HCT116 (cell line): ENCODE measurements around the gene ZSCAN21. TPM values are rescaled to one million over a fixed set of nuclear protein-coding genes. Genes with fewer than 3 reads are reported as not detected.

ENCODE experiments used
- ATAC-seq: fragments of 200-7000 bp; cut with Tn5 transposase; 2 replicates; pipeline ENCODE4 v1.9.1; 2020; ENCODE audit warnings: mild to moderate bottlenecking, moderate library complexity
- BruUV-seq: library from RNA; stranded (reverse); fragments of 400-500 nt; replicated peaks from 2 replicates; lab custom pipeline; 2021; lab: Mats Ljungman, UMichigan
- CTCF ChIA-PET: fragments of 300-600 bp; sonication (Branson Sonifier 250); formaldehyde crosslinking; loops from one replicate; lab custom pipeline; 2021; ENCODE audit warnings: antibody characterized with exemption; lab: Charles Lee
- POLR2A ChIA-PET: fragments of 300-600, 350-600 bp; sonication (Branson Sonifier 250); formaldehyde crosslinking; loops from one replicate; lab custom pipeline; 2021; ENCODE audit warnings: antibody characterized with exemption; lab: Charles Lee
- RAD21 ChIA-PET, 2 experiments: fragments of 300-600 bp; sonication (Branson Sonifier 250); formaldehyde crosslinking; loops; one replicate each; lab custom pipeline; 2023; ENCODE audit warnings: low total read pairs in 2 of 2; ENCODE audit not compliant: uncharacterized antibody in 2 of 2, unreplicated experiment in 2 of 2, low non-redundant PET in 1 of 2; lab: Charles Lee
- DNase-seq: peaks from one replicate; pipeline ENCODE4 v3.0.0-alpha.2; 2010; ENCODE audit warnings: low read depth, low spot score
- H2AFZ ChIP-seq: fragments of 200-600 bp; shearing (Covaris generic), sonication (generic); 2 replicates; pipeline ENCODE4 v1.6.1; 2017; ENCODE audit warnings: low read depth, mixed run types, mixed read lengths, antibody characterized with exemption, low read length; ENCODE audit not compliant: poor library complexity, severe bottlenecking
- H3K27ac ChIP-seq: 2 replicates; pipeline ENCODE4 v1.5.1; 2012; ENCODE audit warnings: low read depth, low read length
- H3K27me3 ChIP-seq: fragments of 200-600 bp; sonication (generic); 2 replicates; pipeline ENCODE4 v1.6.1; 2016; ENCODE audit warnings: mixed run types, low read length, mixed read lengths; ENCODE audit not compliant: insufficient read depth
- H3K36me3 ChIP-seq, 2 experiments: fragments of 200-500 bp in 1 of 2; fragments of 200-600 bp in 1 of 2; sonication (Bioruptor generic) in 1 of 2; sonication (generic) in 1 of 2; 2 replicates each; pipeline versions ENCODE4 v1.5.1 to v1.6.1; 2014 to 2016; ENCODE audit warnings: low read length in 2 of 2, inconsistent platforms in 1 of 2, mixed read lengths in 1 of 2, mixed run types in 1 of 2; ENCODE audit not compliant: insufficient read depth in 2 of 2, control insufficient read depth in 1 of 2
- H3K4me1 ChIP-seq, 2 experiments: fragments of 200-600 bp in 1 of 2; sonication (generic) in 1 of 2; 2 replicates each; pipeline versions ENCODE4 v1.5.1 to v1.6.1; 2012 to 2017; ENCODE audit warnings: low read length in 2 of 2, inconsistent platforms in 1 of 2, mild to moderate bottlenecking in 1 of 2, mixed read lengths in 1 of 2, mixed run types in 1 of 2, moderate library complexity in 1 of 2; ENCODE audit not compliant: insufficient read depth in 2 of 2, control insufficient read depth in 1 of 2
- H3K4me2 ChIP-seq: fragments of 200-600 bp; sonication (generic); 2 replicates; pipeline ENCODE4 v1.6.1; 2017; ENCODE audit warnings: mixed run types, low read length, mixed read lengths
- H3K4me3 ChIP-seq, 2 experiments: fragments of 200-600 bp in 1 of 2; sonication (generic) in 1 of 2; replicated peaks in 1 of 2; 2 replicates each; pipeline ENCODE4 v1.5.1; 2011 to 2016; ENCODE audit warnings: low read length in 2 of 2, control low read depth in 1 of 2, low read depth in 1 of 2, mild to moderate bottlenecking in 1 of 2, mixed read lengths in 1 of 2, mixed run types in 1 of 2
- H3K79me2 ChIP-seq: fragments of 200-600 bp; sonication (generic); 2 replicates; pipeline ENCODE4 v1.6.1; 2017; ENCODE audit warnings: mild to moderate bottlenecking, mixed run types, low read length, moderate library complexity, mixed read lengths; ENCODE audit not compliant: insufficient read depth
- H3K9ac ChIP-seq: fragments of 200-600 bp; sonication (generic); 2 replicates; pipeline ENCODE4 v1.6.1; 2016; ENCODE audit warnings: low read length, mixed read lengths
- H3K9me2 ChIP-seq: fragments of 200-600 bp; sonication (generic), shearing (Covaris generic); 2 replicates; pipeline ENCODE4 v1.6.1; 2017; ENCODE audit warnings: mixed run types, mild to moderate bottlenecking, moderate library complexity; ENCODE audit not compliant: insufficient read depth
- H3K9me3 ChIP-seq, 2 experiments: fragments of 200-500 bp in 1 of 2; fragments of 200-600 bp in 1 of 2; sonication (Bioruptor generic) in 1 of 2; sonication (generic) in 1 of 2; 2 replicates each; pipeline ENCODE4 v1.6.1; 2014 to 2017; ENCODE audit warnings: low read length in 2 of 2, mixed read lengths in 2 of 2, inconsistent platforms in 1 of 2, low read depth in 1 of 2, mild to moderate bottlenecking in 1 of 2, mixed run types in 1 of 2, moderate library complexity in 1 of 2; ENCODE audit not compliant: control insufficient read depth in 1 of 2, insufficient read depth in 1 of 2
- H4K20me1 ChIP-seq: fragments of 200-600 bp; sonication (generic), shearing (Covaris generic); 2 replicates; pipeline ENCODE4 v1.6.1; 2017; ENCODE audit warnings: mixed run types, mild to moderate bottlenecking, moderate library complexity; ENCODE audit not compliant: insufficient read depth
- ATF3 ChIP-seq: IDR thresholded peaks from 2 replicates; pipeline ENCODE4 v1.6.1; 2012
- CBX3 ChIP-seq: IDR thresholded peaks from 2 replicates; pipeline ENCODE4 v1.6.1; 2012; ENCODE audit warnings: low read depth
- CEBPB ChIP-seq: IDR thresholded peaks from 2 replicates; pipeline ENCODE4 v1.6.1; 2012; ENCODE audit warnings: low read depth
- CTCF ChIP-seq, 3 experiments: fragments of 200-600 bp in 1 of 3; sonication (generic) in 1 of 3; IDR thresholded peaks in 2 of 3; conservative IDR thresholded peaks in 1 of 3; 2 replicates each; pipeline ENCODE4 v1.5.1; 2012 to 2017; ENCODE audit warnings: low read depth in 2 of 3, low read length in 2 of 3, antibody characterized with exemption in 1 of 3, borderline replicate concordance in 1 of 3, control low read depth in 1 of 3, mild to moderate bottlenecking in 1 of 3, mixed read lengths in 1 of 3, mixed run types in 1 of 3, moderate library complexity in 1 of 3; ENCODE audit not compliant: insufficient read depth in 1 of 3
- ELF1 ChIP-seq: IDR thresholded peaks from 2 replicates; pipeline ENCODE4 v1.6.1; 2012; ENCODE audit warnings: low read depth, borderline replicate concordance
- EZH2 ChIP-seq: fragments of 200-600 bp; sonication (generic); IDR thresholded peaks from 2 replicates; pipeline ENCODE4 v1.6.1; 2017; ENCODE audit warnings: antibody characterized with exemption, mixed run types
- FOSL1 ChIP-seq: IDR thresholded peaks from 2 replicates; pipeline ENCODE4 v1.6.1; 2012; ENCODE audit warnings: low read depth
- POLR2A ChIP-seq: IDR thresholded peaks from 2 replicates; pipeline ENCODE4 v1.7.0; 2011; ENCODE audit warnings: borderline replicate concordance; ENCODE audit not compliant: insufficient read depth, insufficient read length; ENCODE audit errors: extremely low read depth
- POLR2AphosphoS5 ChIP-seq: IDR thresholded peaks from 2 replicates; pipeline ENCODE4 v1.6.1; 2011; ENCODE audit warnings: mild to moderate bottlenecking, low read depth, low read length, moderate library complexity
- REST ChIP-seq: IDR thresholded peaks from 2 replicates; pipeline ENCODE4 v1.6.1; 2012; ENCODE audit warnings: low read depth
- SIN3A ChIP-seq: IDR thresholded peaks from 2 replicates; pipeline ENCODE4 v1.6.1; 2012; ENCODE audit warnings: low read depth
- SP1 ChIP-seq: IDR thresholded peaks from 2 replicates; pipeline ENCODE4 v1.6.1; 2012; ENCODE audit warnings: low read depth
- TCF7L2 ChIP-seq: IDR thresholded peaks from 2 replicates; pipeline ENCODE4 v1.7.0; 2011; ENCODE audit warnings: borderline replicate concordance, inconsistent platforms; ENCODE audit not compliant: insufficient read depth, insufficient read length; ENCODE audit errors: extremely low read depth
- YY1 ChIP-seq: IDR thresholded peaks from 2 replicates; pipeline ENCODE4 v1.6.1; 2011; ENCODE audit warnings: low read length, low read depth, moderate library complexity, mild to moderate bottlenecking; ENCODE audit not compliant: insufficient replicate concordance; ENCODE audit errors: extremely low read depth
- ZBTB33 ChIP-seq: IDR thresholded peaks from 2 replicates; pipeline ENCODE4 v1.6.1; 2011; ENCODE audit warnings: mild to moderate bottlenecking, low read length, moderate library complexity; ENCODE audit not compliant: insufficient replicate concordance; ENCODE audit errors: extremely low read depth
- ZFX ChIP-seq: fragments of 450-650 bp; IDR thresholded peaks from 2 replicates; pipeline ENCODE4 v1.6.1; 2017
- ZNF274 ChIP-seq: fragments of 200-500 bp; sonication (Bioruptor generic); IDR thresholded peaks from 2 replicates; pipeline ENCODE4 v1.6.1; 2014; ENCODE audit warnings: mild to moderate bottlenecking, low read depth, low read length, inconsistent platforms
- intact Hi-C: fragments of 100-400 bp; cut with micrococcal nuclease; formaldehyde crosslinking; loops from 2 replicates; pipeline ENCODE4 v1.10.0; 2022
- total RNA-seq: library from RNA; stranded (reverse); gene quantifications from one replicate; pipeline ENCODE4 v1.2.1, GENCODE V29; 2021; ENCODE audit not compliant: unreplicated experiment

ZSCAN21 gene
- total RNA-seq, 1 experiment from 2014 or later = 10.3 TPM

GRCh38 chr7:100081535-100082102 lies 32.0 kb downstream of the ZSCAN21 start, which contains the start of gene ZNF3:
Gene ZNF3, minus strand, starts transcription at chr7:100081723. Its CDS starts 4,366 bp downstream, at chr7:100077357.
- H3K79me2 ChIP-seq = peaks cover 48% of the 10 kb centered on the region
- peaks cover 11 to 24% of the 10 kb centered on the region in 2 experiments for H3K4me1 ChIP-seq
- H3K4me3 ChIP-seq = peak within 1 kb of the TSS; percentile 69 to 77
- RAD21 ChIA-PET = interaction anchor here in 1 of 2 experiments (1.0 kb wide), 1 partner anchor 20 kb away, joined by 3 read pairs; no protein-coding TSS in a partner anchor
- H3K9me2 ChIP-seq = no peaks in the 10 kb centered on the region
- CTCF ChIA-PET = interaction anchor here (0.9 kb wide), 1 partner anchor 20 kb away, joined by 3 read pairs; the partner anchor contains the start of gene AP4M1
- no TSS peak for BruUV-seq
- peak within 1 kb of the TSS; percentile 72 for H3K27ac ChIP-seq
- TF ChIP-seq YY1 (peak; percentile 83), SP1 (no peak), ELF1 (no peak), ZNF274 (no peak), POLR2A (peak; percentile 58), EZH2 (no peak), CBX3 (no peak), ZBTB33 (peak; percentile 64), FOSL1 (no peak), CEBPB (no peak), ATF3 (no peak), POLR2AphosphoS5 (peak; percentile 85), SIN3A (no peak), REST (no peak), ZFX (peak; percentile 89), CTCF (IDR thresholded peaks at IDR 0.05 in 2 of 3, conservative IDR thresholded peaks at IDR 0.05 in 1 of 3; ENCODE audit: borderline replicate concordance in 1 of 3, insufficient read depth in 1 of 3, low read depth in 2 of 3, low read length in 2 of 3) (peak in 2 of 3 experiments; percentile 84 to 85; a peak in 4 of 6 replicates), TCF7L2 (peak; percentile 60)
- intact Hi-C loops = loop anchor here (1.0 kb wide), 1 partner anchor 87 kb away; no protein-coding TSS in a partner anchor
- DNase-seq = peak; percentile 98
- peak within 1 kb of the TSS; percentile 10 for H2AFZ ChIP-seq
- H4K20me1 ChIP-seq = no peaks in the 10 kb centered on the region
- peak within 1 kb of the TSS; percentile 83 for H3K9ac ChIP-seq
- POLR2A ChIA-PET = interaction anchor here (1.0 to 1.7 kb wide), 3 partner anchors 15 to 88 kb away, joined by 4 to 18 read pairs (median 5); partner anchors contain the start of genes AP4M1 and MCM7
- no peaks in the 10 kb centered on the region for H3K9me3 ChIP-seq
- peaks cover 22 to 29% of the 10 kb centered on the region in 2 experiments; a peak in 3 of 4 replicates for H3K36me3 ChIP-seq
- H3K4me2 ChIP-seq = peak within 1 kb of the TSS; percentile 87
- H3K27me3 ChIP-seq = no peaks in the 10 kb centered on the region
- peak; percentile 91 for ATAC-seq
